GM12801 (cell line): ENCODE measurements around the gene RNF166.

Experiments used
- CTCF ChIP-seq: IDR thresholded peaks from one replicate; pipeline ENCODE4 v1.5.1; 2011; ENCODE audit warnings: control low read depth; ENCODE audit not compliant: insufficient read length; ENCODE audit errors: extremely low read depth

The RNF166 gene

DNA sequence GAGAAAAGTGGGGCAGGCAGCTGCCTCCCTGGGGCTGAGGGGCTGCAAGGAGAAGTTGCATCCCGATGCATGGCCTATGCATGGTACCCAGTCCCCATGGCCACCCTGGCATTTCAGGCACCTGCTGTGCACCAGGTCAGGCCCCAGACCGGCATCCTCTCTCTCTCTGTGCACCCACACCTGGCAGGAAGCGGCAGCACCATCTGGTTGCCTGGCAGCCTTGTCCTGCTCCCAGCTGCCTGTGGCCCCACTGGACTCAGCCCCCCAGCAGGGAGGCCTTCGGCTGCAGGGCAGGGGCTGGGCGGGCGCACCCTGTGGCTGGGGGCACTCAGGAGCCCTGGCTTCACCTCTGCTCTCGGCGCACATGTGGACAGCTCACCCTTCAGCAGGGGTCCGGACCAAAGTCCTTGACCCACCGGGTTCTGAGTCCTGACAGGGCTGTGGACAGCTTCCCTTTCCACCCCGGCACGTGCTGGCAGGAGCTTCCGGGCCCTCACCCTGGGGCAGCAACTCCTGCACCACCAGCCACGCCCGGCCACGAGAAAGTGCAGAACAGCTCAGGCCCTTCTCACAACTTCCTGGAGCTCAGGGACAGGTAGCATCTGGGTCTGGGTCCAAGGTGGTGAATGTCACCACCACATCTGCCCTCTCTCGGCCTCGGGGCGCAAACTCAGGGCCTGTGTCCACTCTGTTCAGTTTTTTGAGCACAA lies 36.8 kb upstream of the RNF166 start:
- no peak for TF ChIP-seq CTCF

DNA sequence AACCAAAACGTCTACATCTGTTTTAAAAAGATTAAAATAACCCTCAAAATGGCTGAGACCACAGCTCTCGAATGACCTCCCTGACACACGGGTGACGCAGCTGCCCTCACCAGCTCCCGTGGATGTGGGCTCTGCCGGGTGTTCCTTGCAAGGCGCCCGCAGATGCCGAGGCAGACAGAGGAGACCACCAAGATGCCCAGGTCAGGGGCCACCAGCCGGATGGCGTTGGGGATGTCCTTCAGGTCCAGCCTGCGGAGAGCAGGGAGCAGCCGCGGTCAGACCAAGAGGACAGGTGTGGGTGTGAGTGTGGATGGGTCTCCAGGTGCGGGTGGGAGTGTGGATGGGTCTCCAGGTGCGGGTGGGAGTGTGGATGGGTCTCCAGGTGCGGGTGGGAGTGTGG lies 35.2 kb upstream of the RNF166 start:
- TF ChIP-seq CTCF: no peak

GRCh38 chr16:88740727-88741055 lies 34.5 kb upstream of the RNF166 start:
- no peak for TF ChIP-seq CTCF

GRCh38 chr16:88739977-88740726 lies 33.9 kb upstream of the RNF166 start:
- TF ChIP-seq CTCF: no peak

DNA sequence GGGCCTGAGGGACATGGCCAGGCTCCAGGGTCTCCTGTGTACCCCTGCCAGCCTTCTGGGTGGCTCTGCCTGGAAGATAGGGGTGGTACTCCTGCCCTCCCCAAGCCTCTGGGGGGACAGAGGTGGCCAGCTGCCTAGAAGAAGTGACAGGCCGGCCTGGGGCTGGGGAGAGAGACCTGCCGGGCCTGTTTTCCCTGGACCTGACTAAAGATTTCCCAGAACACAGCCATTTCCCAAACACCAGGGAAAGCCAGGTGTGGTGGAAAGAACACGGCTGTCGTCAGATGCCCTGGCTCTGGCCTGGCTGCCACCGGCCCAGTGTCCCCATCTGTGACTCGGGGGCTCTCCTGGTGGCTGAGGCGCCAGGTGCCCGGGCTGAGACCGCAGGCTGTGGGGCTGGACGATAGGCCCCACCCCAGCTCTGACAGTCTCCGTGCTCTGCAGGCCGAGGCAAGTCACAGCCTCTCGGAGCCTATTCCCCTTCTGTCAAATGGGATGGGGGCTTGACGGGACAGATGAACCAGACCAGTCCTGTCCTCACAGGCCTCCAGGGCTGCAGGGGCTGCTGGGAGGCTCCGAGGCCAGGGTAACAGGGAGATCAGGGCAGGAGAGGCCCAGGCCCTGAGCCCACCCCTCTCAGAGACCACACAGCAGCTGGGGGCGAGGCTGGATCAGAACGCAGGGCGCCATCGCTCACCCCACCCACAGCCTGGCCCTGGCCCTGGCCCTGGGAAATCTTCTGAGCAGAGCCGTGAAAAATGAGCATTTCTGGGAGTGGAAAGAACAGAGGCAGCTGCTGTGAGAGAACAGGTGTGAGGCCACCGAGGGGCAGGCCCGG lies 33.1 kb upstream of the RNF166 start:
- TF ChIP-seq CTCF: no peak

- TF ChIP-seq CTCF: no peak
These were observed 32.2 kb upstream of the RNF166 start for GRCh38 chr16:88738151-88739084.
